AG10803 (cell line): ENCODE measurements around the gene POFUT1.

Source experiments
- DNase-seq: peaks from one replicate; pipeline ENCODE4 v3.0.0; 2010; ENCODE audit warnings: low read depth
- H3K4me3 ChIP-seq: 2 replicates; pipeline ENCODE4 v1.5.1; 2011; ENCODE audit warnings: mild to moderate bottlenecking, low read length, control low read depth
- TF ChIP-seq, protein P1 (sequence below): conservative IDR thresholded peaks from 2 replicates; pipeline ENCODE4 v1.5.1; 2011; ENCODE audit warnings: mild to moderate bottlenecking, low read length, control low read depth, inconsistent platforms

Gene POFUT1

DNA sequence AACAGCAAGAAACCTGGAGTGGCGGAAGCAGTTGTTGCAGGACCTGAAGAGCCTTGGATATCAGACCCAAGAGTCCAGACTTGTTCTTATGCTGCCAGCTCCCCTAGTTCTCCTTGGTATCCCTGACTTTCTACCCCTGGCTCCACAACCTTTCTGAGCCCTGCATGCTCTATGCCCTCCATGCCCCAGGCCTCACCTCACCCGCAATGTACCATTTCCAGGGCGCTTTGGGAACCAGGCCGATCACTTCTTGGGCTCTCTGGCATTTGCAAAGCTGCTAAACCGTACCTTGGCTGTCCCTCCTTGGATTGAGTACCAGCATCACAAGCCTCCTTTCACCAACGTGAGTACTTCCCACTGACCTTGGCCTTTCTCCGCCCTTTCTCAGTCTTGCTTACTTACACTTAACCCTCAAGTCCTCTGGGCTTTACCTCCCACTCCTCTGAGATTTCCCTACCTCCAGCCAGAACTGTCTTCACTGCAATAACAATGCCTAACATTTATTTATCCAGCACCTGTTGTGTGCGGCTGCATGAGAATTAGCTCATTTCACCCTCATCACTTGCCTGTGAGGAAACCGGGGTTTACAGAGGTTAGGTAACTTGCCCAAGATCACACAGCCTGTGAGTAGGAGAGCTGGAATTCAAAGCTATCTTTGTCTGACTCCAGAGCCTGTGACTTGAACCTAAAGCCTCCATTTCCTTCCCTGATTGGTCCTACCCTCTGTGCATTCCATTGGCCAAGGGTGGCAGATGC lies 2.3 kb downstream of the POFUT1 start:
- H3K4me3 ChIP-seq, result no peak overlapping the region
- TF ChIP-seq, protein P1, sequence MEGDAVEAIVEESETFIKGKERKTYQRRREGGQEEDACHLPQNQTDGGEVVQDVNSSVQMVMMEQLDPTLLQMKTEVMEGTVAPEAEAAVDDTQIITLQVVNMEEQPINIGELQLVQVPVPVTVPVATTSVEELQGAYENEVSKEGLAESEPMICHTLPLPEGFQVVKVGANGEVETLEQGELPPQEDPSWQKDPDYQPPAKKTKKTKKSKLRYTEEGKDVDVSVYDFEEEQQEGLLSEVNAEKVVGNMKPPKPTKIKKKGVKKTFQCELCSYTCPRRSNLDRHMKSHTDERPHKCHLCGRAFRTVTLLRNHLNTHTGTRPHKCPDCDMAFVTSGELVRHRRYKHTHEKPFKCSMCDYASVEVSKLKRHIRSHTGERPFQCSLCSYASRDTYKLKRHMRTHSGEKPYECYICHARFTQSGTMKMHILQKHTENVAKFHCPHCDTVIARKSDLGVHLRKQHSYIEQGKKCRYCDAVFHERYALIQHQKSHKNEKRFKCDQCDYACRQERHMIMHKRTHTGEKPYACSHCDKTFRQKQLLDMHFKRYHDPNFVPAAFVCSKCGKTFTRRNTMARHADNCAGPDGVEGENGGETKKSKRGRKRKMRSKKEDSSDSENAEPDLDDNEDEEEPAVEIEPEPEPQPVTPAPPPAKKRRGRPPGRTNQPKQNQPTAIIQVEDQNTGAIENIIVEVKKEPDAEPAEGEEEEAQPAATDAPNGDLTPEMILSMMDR, result no peak
- no peak for DNase-seq

GRCh38 chr20:32213870-32214269 lies 6.2 kb downstream of the POFUT1 start:
- H3K4me3 ChIP-seq, result no peak overlapping the region
- TF ChIP-seq, protein P1, result no peak
- no peak for DNase-seq

DNA sequence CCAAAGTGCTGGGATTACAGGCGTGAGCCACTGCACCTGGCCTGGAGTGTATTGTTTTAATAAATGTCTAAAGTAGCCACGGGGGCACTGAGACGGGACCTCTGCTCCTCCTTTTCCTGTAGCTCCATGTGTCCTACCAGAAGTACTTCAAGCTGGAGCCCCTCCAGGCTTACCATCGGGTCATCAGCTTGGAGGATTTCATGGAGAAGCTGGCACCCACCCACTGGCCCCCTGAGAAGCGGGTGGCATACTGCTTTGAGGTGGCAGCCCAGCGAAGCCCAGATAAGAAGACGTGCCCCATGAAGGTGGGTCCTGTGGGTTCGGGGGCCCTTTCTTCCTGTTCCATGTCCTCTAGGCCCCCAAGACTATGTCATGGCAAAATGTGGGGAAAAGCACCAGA lies 7.5 kb downstream of the POFUT1 start:
- H3K4me3 ChIP-seq, result no peak overlapping the region
- TF ChIP-seq, protein P1, result no peak
- no peak for DNase-seq

DNA sequence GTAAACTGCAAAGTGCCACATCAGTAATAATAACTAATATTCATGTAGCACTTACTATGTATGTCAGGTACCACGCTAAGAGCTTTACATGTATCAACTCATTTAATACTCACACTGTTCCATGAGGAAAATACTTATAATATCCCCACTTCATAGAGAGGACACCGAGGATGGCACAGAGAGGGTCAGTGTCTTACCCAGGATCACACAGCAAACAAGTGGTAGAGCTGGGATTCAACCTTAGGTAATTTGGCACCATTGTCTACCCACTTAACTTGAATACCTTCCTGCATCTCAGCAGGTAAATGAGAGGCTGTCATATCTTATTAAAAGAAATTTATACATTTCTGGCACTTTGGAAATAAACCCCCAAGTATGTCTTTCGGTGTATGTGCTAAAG lies 8.0 kb downstream of the POFUT1 start:
- TF ChIP-seq, protein P1, result no peak

DNA sequence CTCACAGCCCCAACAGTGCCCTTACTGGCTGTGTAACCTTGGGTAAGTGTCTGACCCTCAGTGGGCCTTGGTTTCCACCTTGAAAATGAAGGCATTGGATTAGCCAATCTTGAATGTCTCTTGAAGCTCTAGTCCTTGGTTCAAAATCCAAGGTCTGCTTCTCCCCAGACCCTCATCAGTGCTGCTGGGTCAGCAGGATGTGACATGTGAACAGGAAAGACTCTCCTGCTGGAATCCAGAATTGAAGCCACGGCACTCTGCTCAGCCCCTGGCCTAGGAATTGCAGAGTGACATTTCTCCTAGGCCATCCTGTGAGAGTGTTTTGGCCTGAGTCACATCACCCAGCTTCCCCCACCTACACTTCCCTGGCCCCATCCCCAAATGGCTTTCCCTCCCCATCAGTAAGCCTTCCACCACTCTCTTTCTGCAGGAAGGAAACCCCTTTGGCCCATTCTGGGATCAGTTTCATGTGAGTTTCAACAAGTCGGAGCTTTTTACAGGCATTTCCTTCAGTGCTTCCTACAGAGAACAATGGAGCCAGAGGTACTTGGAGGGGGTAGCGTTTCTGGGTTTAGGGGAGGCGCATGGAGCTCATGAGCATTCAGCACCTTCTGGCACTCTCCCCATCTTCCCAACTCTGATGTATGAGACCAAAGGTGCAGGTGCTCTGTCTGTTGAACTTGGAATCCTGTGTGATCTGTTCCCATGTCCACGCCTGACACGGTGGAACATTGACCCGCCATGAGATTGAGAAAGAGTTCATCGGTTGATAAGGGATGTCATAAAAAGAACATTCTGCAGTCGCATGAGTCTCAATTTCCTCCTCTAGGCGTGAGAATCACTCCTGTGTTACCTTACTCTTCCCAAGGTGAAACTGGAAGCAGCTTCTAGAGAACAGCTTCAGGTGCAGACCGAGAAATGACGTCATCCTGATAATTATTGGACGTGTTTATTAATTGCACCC lies 8.8 kb downstream of the POFUT1 start:
- H3K4me3 ChIP-seq, result no peak overlapping the region
- TF ChIP-seq, protein P1, result no peak
- DNase-seq, result no peak

More for the DNA sequence above, 8.0 kb downstream of the POFUT1 start:
- H3K4me3 ChIP-seq, result no peak overlapping the region
- no peak for DNase-seq

DNA sequence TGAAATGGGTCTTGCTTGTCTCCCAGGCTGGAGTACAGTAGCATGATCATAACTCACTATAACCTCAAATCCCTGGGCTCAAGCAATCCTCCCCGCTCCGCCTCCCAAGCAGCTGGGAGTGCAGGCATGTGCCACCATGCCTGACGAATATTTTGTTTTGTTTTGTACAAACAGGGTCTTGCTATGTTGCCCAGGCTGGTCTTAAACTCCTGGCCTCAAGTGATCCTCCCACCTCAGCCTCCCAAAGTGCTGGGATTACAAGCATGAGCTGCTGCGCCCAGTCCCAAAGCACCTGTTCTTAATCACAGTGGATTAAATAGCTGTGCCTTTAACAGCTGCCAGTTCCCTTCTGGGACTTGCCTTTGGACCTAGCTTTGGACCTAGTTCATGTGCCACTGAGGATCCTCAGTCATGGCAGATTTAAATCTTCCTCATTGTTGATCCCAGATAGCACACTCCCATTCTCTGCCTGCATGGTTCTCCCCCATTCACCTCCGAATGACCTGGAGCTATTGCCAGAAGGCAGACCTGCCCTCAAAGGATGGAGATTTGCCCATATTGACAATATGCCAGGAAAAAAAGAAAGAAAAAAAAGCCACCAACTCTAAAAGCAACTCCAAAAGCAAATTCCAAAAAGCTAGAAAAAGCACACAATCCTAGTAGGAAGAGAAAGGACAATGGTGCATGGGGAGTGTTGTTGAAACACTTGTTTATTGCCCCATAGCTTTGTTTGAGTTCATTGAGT lies 10.6 kb downstream of the POFUT1 start:
- TF ChIP-seq, protein P1, result no peak
- no peak overlapping the region for H3K4me3 ChIP-seq
- DNase-seq, result no peak
